Endothelial cell of umbilical vein (primary cell): ENCODE data around the gene RPL22L1.

Source experiments
- EZH2 ChIP-seq: IDR thresholded peaks from 2 replicates; pipeline ENCODE4 v1.6.1; 2012; ENCODE audit warnings: borderline replicate concordance, low read depth, mild to moderate bottlenecking, moderate library complexity, low read length, inconsistent platforms; ENCODE audit not compliant: severe bottlenecking
- FOS ChIP-seq: IDR thresholded peaks from 2 replicates; pipeline ENCODE4 v1.6.1; 2011; ENCODE audit warnings: mild to moderate bottlenecking, low read length, moderate library complexity, borderline replicate concordance; ENCODE audit not compliant: insufficient read depth
- GATA2 ChIP-seq: IDR thresholded peaks from 2 replicates; pipeline ENCODE4 v1.7.0; 2011; ENCODE audit warnings: low read depth, mild to moderate bottlenecking, moderate library complexity, mixed read lengths, low read length; ENCODE audit not compliant: insufficient read length, insufficient read depth
- JUN ChIP-seq: IDR thresholded peaks from 2 replicates; pipeline ENCODE4 v1.6.1; 2011; ENCODE audit warnings: borderline replicate concordance, low read depth; ENCODE audit not compliant: insufficient read length, insufficient read depth
- MYC ChIP-seq: IDR thresholded peaks from one replicate; pipeline ENCODE4 v1.6.1; 2011; ENCODE audit warnings: mild to moderate bottlenecking, low read depth, low read length
- POLR2A ChIP-seq: IDR thresholded peaks from 2 replicates; pipeline ENCODE4 v1.6.1; 2012; ENCODE audit warnings: low read depth, mild to moderate bottlenecking, control low read depth, low read length
- POLR2AphosphoS5 ChIP-seq: IDR thresholded peaks from 2 replicates; pipeline ENCODE4 v1.6.1; 2012; ENCODE audit warnings: low read depth, mild to moderate bottlenecking, control low read depth, low read length, moderate library complexity; ENCODE audit not compliant: insufficient read depth
- TF ChIP-seq, protein P1 (sequence below), 2 donors: IDR thresholded peaks; 1 replicate in 1 of 2; 2 replicates in 1 of 2; pipeline ENCODE4 v1.5.1; 2011; ENCODE audit warnings: low read length in 2 of 2, mild to moderate bottlenecking in 2 of 2, moderate library complexity in 2 of 2, control low read depth in 1 of 2, inconsistent platforms in 1 of 2, low read depth in 1 of 2; ENCODE audit not compliant: insufficient read depth in 1 of 2; ENCODE audit errors: extremely low read depth in 1 of 2
- TF ChIP-seq, protein P2 (sequence below): IDR thresholded peaks from 2 replicates; pipeline ENCODE4 v1.6.1; 2011; ENCODE audit not compliant: insufficient read depth, insufficient read length

DNA sequence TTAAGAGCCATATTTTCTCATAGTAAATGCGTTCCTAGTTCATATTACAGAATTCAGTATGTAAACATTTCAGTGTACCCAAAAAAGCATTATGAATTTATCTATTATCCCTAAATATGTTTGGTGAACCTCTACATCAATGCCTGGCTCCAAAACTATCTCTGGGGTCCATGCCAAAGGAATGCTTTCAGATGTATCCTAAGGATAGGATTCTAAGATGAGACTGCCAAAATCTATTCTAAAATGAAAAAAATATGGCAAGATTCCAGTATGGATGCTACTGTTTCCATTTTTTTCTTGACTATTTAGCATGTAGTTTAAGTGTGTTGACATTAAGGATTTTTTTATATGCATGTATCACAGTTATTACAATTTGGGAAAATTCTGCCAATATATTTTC is 19.6 kb upstream of the RPL22L1 start:
- TF ChIP-seq, protein P1, sequence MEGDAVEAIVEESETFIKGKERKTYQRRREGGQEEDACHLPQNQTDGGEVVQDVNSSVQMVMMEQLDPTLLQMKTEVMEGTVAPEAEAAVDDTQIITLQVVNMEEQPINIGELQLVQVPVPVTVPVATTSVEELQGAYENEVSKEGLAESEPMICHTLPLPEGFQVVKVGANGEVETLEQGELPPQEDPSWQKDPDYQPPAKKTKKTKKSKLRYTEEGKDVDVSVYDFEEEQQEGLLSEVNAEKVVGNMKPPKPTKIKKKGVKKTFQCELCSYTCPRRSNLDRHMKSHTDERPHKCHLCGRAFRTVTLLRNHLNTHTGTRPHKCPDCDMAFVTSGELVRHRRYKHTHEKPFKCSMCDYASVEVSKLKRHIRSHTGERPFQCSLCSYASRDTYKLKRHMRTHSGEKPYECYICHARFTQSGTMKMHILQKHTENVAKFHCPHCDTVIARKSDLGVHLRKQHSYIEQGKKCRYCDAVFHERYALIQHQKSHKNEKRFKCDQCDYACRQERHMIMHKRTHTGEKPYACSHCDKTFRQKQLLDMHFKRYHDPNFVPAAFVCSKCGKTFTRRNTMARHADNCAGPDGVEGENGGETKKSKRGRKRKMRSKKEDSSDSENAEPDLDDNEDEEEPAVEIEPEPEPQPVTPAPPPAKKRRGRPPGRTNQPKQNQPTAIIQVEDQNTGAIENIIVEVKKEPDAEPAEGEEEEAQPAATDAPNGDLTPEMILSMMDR (IDR thresholded peaks at IDR 0.05; ENCODE audit: extremely low read depth in 1 of 2, insufficient read depth in 1 of 2, low read depth in 1 of 2, low read length in 2 of 2) = no peak
- no peak for TF ChIP-seq EZH2
- no peak for TF ChIP-seq GATA2
- TF ChIP-seq POLR2A = no peak
- no peak for TF ChIP-seq POLR2AphosphoS5
- TF ChIP-seq, protein P2, sequence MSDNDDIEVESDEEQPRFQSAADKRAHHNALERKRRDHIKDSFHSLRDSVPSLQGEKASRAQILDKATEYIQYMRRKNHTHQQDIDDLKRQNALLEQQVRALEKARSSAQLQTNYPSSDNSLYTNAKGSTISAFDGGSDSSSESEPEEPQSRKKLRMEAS = no peak
- no peak for TF ChIP-seq MYC
- no peak for TF ChIP-seq FOS
- no peak for TF ChIP-seq JUN
